Limb (tissue), 2 donors: ENCODE data around the gene EXT2.

Source experiments
- DNase-seq, 2 donors: peaks; one replicate each; pipeline ENCODE4 v3.0.0-alpha.2; 2016; ENCODE audit errors: extremely low spot score in 2 of 2

The EXT2 gene

GRCh38 chr11:44288133-44288526, 192.7 kb downstream of the EXT2 start:
- DNase-seq: no peak

DNA sequence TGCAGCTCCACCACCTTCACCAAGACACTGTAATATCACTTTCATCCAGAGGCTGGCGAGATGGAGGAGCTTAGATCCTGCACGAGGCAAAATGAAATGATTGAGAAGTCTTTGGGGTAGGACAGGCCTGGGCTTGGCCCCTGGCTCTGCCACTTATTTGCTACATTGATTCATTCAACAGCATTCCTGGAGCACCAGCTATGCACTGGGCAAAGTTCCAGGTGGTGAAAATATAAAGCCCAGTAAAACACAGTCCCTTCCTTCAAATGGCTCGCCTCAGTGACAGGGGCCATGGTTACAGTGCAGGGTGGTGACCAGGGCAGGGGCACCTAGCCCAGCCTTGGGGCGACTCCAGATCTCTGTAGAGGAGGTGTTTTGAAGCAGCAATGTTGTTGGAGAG, 194.7 kb downstream of the EXT2 start:
- DNase-seq: no peak
